K562 (cell line): ENCODE measurements around the gene MPV17L2. TPM values are rescaled to one million over a fixed set of nuclear protein-coding genes. Genes with fewer than 3 reads are reported as not detected.

Source experiments
- ATF7 ChIP-seq: fragments of 450-650 bp; IDR thresholded peaks from 2 replicates; pipeline ENCODE4 v1.7.1; 2014; ENCODE audit warnings: mild to moderate bottlenecking, moderate library complexity
- BMI1 ChIP-seq: fragments of 150-350 bp; IDR thresholded peaks from 2 replicates; pipeline ENCODE4 v1.6.1; 2014; ENCODE audit warnings: low read length
- CBX1 ChIP-seq: sonication (generic); IDR thresholded peaks from 2 replicates; pipeline ENCODE4 v1.6.1; 2016; ENCODE audit warnings: antibody characterized with exemption, low read depth, mild to moderate bottlenecking
- FOXA3 ChIP-seq, 2 experiments: fragments of 450-650 bp in 1 of 2; sonication (generic) in 1 of 2; formaldehyde crosslinking; IDR thresholded peaks in 1 of 2; conservative IDR thresholded peaks in 1 of 2; 2 replicates each; pipeline versions ENCODE4 v1.4.0 to v1.8.0; 2020 to 2022; ENCODE audit warnings: mild to moderate bottlenecking in 2 of 2, missing genetic modification reagents in 1 of 2
- FUS ChIP-seq: fragments of 200-400 bp; formaldehyde crosslinking; optimal IDR thresholded peaks from 2 replicates; pipeline ENCODE3; 2017; ENCODE audit warnings: low read depth, low read length
- GABPB2 ChIP-seq: fragments of 250-450 bp; sonication (Bioruptor Pico); conservative IDR thresholded peaks from 2 replicates; pipeline ENCODE4 v1.5.1; 2021; ENCODE audit warnings: mild to moderate bottlenecking
- HDAC6 ChIP-seq: IDR thresholded peaks from 2 replicates; pipeline ENCODE4 v1.6.1; 2012; ENCODE audit warnings: low read depth, mild to moderate bottlenecking, control low read depth, inconsistent platforms, low read length, moderate library complexity
- NRF1 ChIP-seq, 2 experiments: fragments of 450-650 bp; IDR thresholded peaks in 1 of 2; conservative IDR thresholded peaks in 1 of 2; 2 replicates each; pipeline ENCODE4 v1.6.1; 2014; ENCODE audit warnings: mild to moderate bottlenecking in 2 of 2
- POLR2B ChIP-seq: fragments of 450-650 bp; IDR thresholded peaks from 2 replicates; pipeline ENCODE4 v1.6.1; 2018; ENCODE audit warnings: low read depth; ENCODE audit not compliant: partially characterized antibody
- POLR2H ChIP-seq: IDR thresholded peaks from 2 replicates; pipeline ENCODE4 v1.6.1; 2016; ENCODE audit warnings: missing genetic modification characterization, low read depth, mild to moderate bottlenecking, control low read depth, missing compliant biosample characterization, moderate library complexity
- POU5F1 ChIP-seq: fragments of 150-350 bp; IDR thresholded peaks from 2 replicates; pipeline ENCODE4 v1.6.1; 2014; ENCODE audit warnings: borderline replicate concordance, low read length, low read depth, mild to moderate bottlenecking; ENCODE audit not compliant: partially characterized antibody
- PRDM10 ChIP-seq: fragments of 450-650 bp; IDR thresholded peaks from 2 replicates; pipeline ENCODE4 v1.6.1; 2018; ENCODE audit not compliant: partially characterized antibody
- RAD51 ChIP-seq: fragments of 450-650 bp; IDR thresholded peaks from 2 replicates; pipeline ENCODE4 v1.7.1; 2016; ENCODE audit warnings: low read depth, mild to moderate bottlenecking, borderline replicate concordance
- RCOR1 ChIP-seq, 2 experiments: IDR thresholded peaks; 2 replicates each; pipeline ENCODE4 v1.6.1; 2012; ENCODE audit warnings: low read depth in 2 of 2, low read length in 2 of 2, borderline replicate concordance in 1 of 2, improper control_type of control experiment in 1 of 2
- RNF2 ChIP-seq: sonication (generic); IDR thresholded peaks from 2 replicates; pipeline ENCODE4 v1.6.1; 2016
- SIX5 ChIP-seq, 2 experiments: IDR thresholded peaks; 2 replicates each; pipeline ENCODE4 v1.6.1; 2011; ENCODE audit warnings: low read length in 2 of 2, borderline replicate concordance in 1 of 2, low read depth in 1 of 2, mild to moderate bottlenecking in 1 of 2, moderate library complexity in 1 of 2; ENCODE audit not compliant: insufficient read depth in 1 of 2
- SPI1 ChIP-seq: IDR thresholded peaks from 2 replicates; pipeline ENCODE4 v1.6.1; 2011; ENCODE audit warnings: low read depth, low read length, control low read depth, borderline replicate concordance
- SRSF3 ChIP-seq: fragments of 200-400 bp; formaldehyde crosslinking; IDR thresholded peaks from 2 replicates; pipeline ENCODE4 v1.6.1; 2016; ENCODE audit warnings: mild to moderate bottlenecking, low read length, moderate library complexity; ENCODE audit not compliant: insufficient read depth
- TFE3 ChIP-seq: fragments of 450-650 bp; formaldehyde crosslinking; IDR thresholded peaks from 2 replicates; pipeline ENCODE4 v1.4.0; 2020; ENCODE audit warnings: mild to moderate bottlenecking, mixed read lengths
- ZNF124 ChIP-seq: sonication (generic); formaldehyde crosslinking; IDR thresholded peaks from 2 replicates; pipeline ENCODE4 v1.8.1; 2022; ENCODE audit warnings: missing genetic modification reagents
- ZNF133 ChIP-seq: fragments of 250-450 bp; sonication (Bioruptor Pico); IDR thresholded peaks from 2 replicates; pipeline ENCODE4 v1.4.0; 2020; ENCODE audit warnings: mild to moderate bottlenecking
- ZNF280A ChIP-seq: fragments of 450-650 bp; IDR thresholded peaks from 2 replicates; pipeline ENCODE4 v1.6.1; 2018; ENCODE audit warnings: mild to moderate bottlenecking, low read depth; ENCODE audit not compliant: partially characterized antibody
- ZNF830 ChIP-seq: fragments of 250-450 bp; sonication (Bioruptor Pico); IDR thresholded peaks from 2 replicates; pipeline ENCODE4 v1.5.0; 2021; ENCODE audit warnings: mild to moderate bottlenecking
- polyA plus RNA-seq, 8 experiments: library from polyadenylated mRNA; depleted of rRNA in 4 of 8; stranded (reverse) in 5 of 8; unstranded in 3 of 8; fragments of >200 nt; fragmentation: Nextera tagmentation in 2 of 8; fragmentation: Illumina TruSeq in 1 of 8; extraction: Ambion mirVana in 2 of 8; extraction: Trizol in 1 of 8; gene quantifications; 2 replicates each; pipeline versions ENCODE4 v1.2.1 to v1.2.3, GENCODE V29; 2011 to 2014; ENCODE audit warnings: inconsistent platforms in 1 of 8, missing spikeins in 1 of 8
- total RNA-seq, 7 experiments: library from RNA; depleted of rRNA in 6 of 7; stranded (reverse); fragments of >200 nt in 6 of 7; fragmentation: Illumina TruSeq in 2 of 7; extraction: Trizol in 2 of 7; gene quantifications; 2 replicates each; pipeline versions ENCODE4 v1.2.1 to v1.2.3, GENCODE V29; 2011 to 2021; ENCODE audit warnings: low replicate concordance in 1 of 7

MPV17L2 gene
- total and polyA plus RNA-seq, 9 of the 15 experiments (the other 6 are each of a cell fraction or from before 2014, with no cell fraction given), result 10.6 to 60.2 (median 28.5) TPM

GRCh38 chr19:18233224-18233825 is 40.3 kb downstream of the MPV17L2 start (continued):
- TF ChIP-seq PRDM10 (no peak), SPI1 (0 out of 2 replicates have a peak, but pooled peaks have one; percentile 21), ZNF830 (CRISPR knock-in tag) (no peak), ZNF124 (CRISPR knock-in tag) (no peak), GABPB2 (CRISPR knock-in tag) (no peak), NRF1 (conservative IDR thresholded peaks at IDR 0.05 in 1 of 2, IDR thresholded peaks at IDR 0.05 in 1 of 2) (no peak), FUS (no peak), BMI1 (no peak), SRSF3 (no peak), FOXA3 (CRISPR knock-in tag; conservative IDR thresholded peaks at IDR 0.05 in 1 of 2, IDR thresholded peaks at IDR 0.05 in 1 of 2) (peak in 1 of 2 experiments; percentile 84; a peak in 2 of 4 replicates), ZNF280A (no peak), SIX5 (IDR thresholded peaks at IDR 0.05; ENCODE audit: borderline replicate concordance in 1 of 2, insufficient read depth in 1 of 2, low read depth in 1 of 2, low read length in 2 of 2) (no peak), CBX1 (no peak), POLR2B (no peak), TFE3 (CRISPR knock-in tag) (no peak), POLR2H (no peak), RCOR1 (IDR thresholded peaks at IDR 0.05; ENCODE audit: borderline replicate concordance in 1 of 2, low read depth in 2 of 2, low read length in 2 of 2) (peak in 1 of 2 experiments; percentile 64; a peak in 1 of 4 replicates), RAD51 (no peak), POU5F1 (no peak), HDAC6 (no peak), ZNF133 (CRISPR knock-in tag) (no peak), RNF2 (no peak), ATF7 (no peak)
